Osteoblast (primary cell): ENCODE results near the gene PNMA1. TPM values are rescaled to one million over a fixed set of nuclear protein-coding genes. Genes with fewer than 3 reads are reported as not detected.

Experiments used
- DNase-seq: peaks from one replicate; pipeline ENCODE4 v3.0.0; 2011; ENCODE audit warnings: low spot score, mixed read lengths; ENCODE audit not compliant: insufficient read length; ENCODE audit errors: missing footprints
- H2AFZ ChIP-seq: 2 replicates; pipeline ENCODE4 v1.6.0; 2011; ENCODE audit warnings: mild to moderate bottlenecking, low read length
- H3K27ac ChIP-seq: 2 replicates; pipeline ENCODE4 v1.5.1; 2011; ENCODE audit warnings: mild to moderate bottlenecking, low read depth, low read length, moderate library complexity
- H3K27me3 ChIP-seq: 2 replicates; pipeline ENCODE4 v1.6.0; 2012; ENCODE audit warnings: mild to moderate bottlenecking, control low read depth, inconsistent platforms, low read length, moderate library complexity; ENCODE audit not compliant: insufficient read depth
- H3K36me3 ChIP-seq: 2 replicates; pipeline ENCODE4 v1.5.1; 2011; ENCODE audit warnings: mild to moderate bottlenecking, low read length, control low read depth, moderate library complexity; ENCODE audit not compliant: insufficient read depth
- H3K4me1 ChIP-seq: 2 replicates; pipeline ENCODE4 v1.5.1; 2011; ENCODE audit warnings: mild to moderate bottlenecking, low read length, control low read depth, moderate library complexity; ENCODE audit not compliant: insufficient read depth
- H3K4me2 ChIP-seq: 2 replicates; pipeline ENCODE4 v1.6.0; 2011; ENCODE audit warnings: mild to moderate bottlenecking, low read length; ENCODE audit not compliant: insufficient read depth
- H3K4me3 ChIP-seq: fragments of 200-600 bp; sonication (generic); 3 replicates; pipeline ENCODE4 v1.5.1; 2012; ENCODE audit warnings: mild to moderate bottlenecking, low read length, inconsistent platforms; ENCODE audit not compliant: insufficient read depth
- H3K79me2 ChIP-seq: 2 replicates; pipeline ENCODE4 v1.6.0; 2012; ENCODE audit warnings: mild to moderate bottlenecking, low read length, control low read depth, inconsistent platforms; ENCODE audit not compliant: insufficient read depth
- H3K9me3 ChIP-seq: 2 replicates; pipeline ENCODE4 v1.5.1; 2011; ENCODE audit warnings: low read depth, low read length, control low read depth
- H4K20me1 ChIP-seq: 2 replicates; pipeline ENCODE4 v1.6.0; 2012; ENCODE audit warnings: mild to moderate bottlenecking, low read length, control low read depth; ENCODE audit not compliant: insufficient read depth
- total RNA-seq: library from RNA; depleted of rRNA; stranded (reverse); fragments of >200 nt; gene quantifications from 2 replicates; pipeline ENCODE4 v1.2.3, GENCODE V29; 2012
- TF ChIP-seq, protein P1 (sequence below): IDR thresholded peaks from 2 replicates; pipeline ENCODE4 v1.5.1; 2011; ENCODE audit warnings: mild to moderate bottlenecking, low read depth, low read length, moderate library complexity; ENCODE audit errors: extremely low read depth

Gene PNMA1
- total RNA-seq, 1 donor, result 40.2 TPM

DNA sequence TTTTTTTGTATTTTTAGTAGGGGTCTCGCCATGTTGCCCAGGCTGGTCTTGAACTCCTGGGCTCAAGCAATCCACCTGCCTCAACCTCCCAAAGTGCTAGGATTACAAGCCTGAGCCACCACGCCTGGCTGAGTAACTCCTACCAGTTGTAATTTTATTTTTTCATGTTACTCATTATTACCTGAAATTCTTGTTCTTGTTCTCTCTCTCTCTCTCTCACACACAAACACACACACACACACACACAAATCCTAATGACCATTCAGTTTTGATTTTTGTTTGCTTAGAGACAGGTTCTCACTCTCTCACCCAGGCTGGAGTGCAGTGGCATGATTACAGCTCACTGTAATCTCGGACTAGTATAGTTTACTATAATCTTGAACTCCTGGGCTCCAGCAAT lies 39.2 kb downstream of the PNMA1 start:
- DNase-seq, result no peak
- peaks cover 4% of the 10 kb centered on the region for H3K4me1 ChIP-seq
- TF ChIP-seq, protein P1, sequence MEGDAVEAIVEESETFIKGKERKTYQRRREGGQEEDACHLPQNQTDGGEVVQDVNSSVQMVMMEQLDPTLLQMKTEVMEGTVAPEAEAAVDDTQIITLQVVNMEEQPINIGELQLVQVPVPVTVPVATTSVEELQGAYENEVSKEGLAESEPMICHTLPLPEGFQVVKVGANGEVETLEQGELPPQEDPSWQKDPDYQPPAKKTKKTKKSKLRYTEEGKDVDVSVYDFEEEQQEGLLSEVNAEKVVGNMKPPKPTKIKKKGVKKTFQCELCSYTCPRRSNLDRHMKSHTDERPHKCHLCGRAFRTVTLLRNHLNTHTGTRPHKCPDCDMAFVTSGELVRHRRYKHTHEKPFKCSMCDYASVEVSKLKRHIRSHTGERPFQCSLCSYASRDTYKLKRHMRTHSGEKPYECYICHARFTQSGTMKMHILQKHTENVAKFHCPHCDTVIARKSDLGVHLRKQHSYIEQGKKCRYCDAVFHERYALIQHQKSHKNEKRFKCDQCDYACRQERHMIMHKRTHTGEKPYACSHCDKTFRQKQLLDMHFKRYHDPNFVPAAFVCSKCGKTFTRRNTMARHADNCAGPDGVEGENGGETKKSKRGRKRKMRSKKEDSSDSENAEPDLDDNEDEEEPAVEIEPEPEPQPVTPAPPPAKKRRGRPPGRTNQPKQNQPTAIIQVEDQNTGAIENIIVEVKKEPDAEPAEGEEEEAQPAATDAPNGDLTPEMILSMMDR, result no peak
- no peak overlapping the region for H3K27ac ChIP-seq
- H3K9me3 ChIP-seq, result no peaks in the 10 kb centered on the region
- H3K27me3 ChIP-seq, result no peaks in the 10 kb centered on the region
- H2AFZ ChIP-seq, result no peak overlapping the region
- peaks cover 7% of the 10 kb centered on the region for H3K36me3 ChIP-seq
- H4K20me1 ChIP-seq, result no peaks in the 10 kb centered on the region
- H3K4me3 ChIP-seq, result no peak overlapping the region
- H3K4me2 ChIP-seq, result no peak overlapping the region
- no peaks in the 10 kb centered on the region for H3K79me2 ChIP-seq

DNA sequence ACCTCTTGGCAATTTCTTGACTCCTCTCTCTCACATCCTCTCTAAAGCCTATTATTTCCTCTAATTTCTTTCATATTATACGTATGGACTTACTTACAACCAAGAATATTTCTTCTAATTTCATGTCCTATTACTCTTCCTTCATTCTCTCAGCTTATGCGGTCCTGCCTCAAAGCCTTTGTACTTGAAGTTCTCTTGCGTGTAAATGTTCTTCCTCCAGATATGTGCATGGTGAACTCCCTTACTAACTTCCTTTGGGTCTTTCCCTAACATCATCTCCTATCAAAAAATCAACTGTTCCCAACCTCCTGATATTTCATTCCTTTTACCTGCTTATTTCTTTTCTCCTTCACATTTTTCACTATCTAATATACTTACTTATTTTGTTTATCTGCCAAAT lies 46.3 kb downstream of the PNMA1 start:
- H3K9me3 ChIP-seq, result no peaks in the 10 kb centered on the region
- TF ChIP-seq, protein P1, result no peak

DNA sequence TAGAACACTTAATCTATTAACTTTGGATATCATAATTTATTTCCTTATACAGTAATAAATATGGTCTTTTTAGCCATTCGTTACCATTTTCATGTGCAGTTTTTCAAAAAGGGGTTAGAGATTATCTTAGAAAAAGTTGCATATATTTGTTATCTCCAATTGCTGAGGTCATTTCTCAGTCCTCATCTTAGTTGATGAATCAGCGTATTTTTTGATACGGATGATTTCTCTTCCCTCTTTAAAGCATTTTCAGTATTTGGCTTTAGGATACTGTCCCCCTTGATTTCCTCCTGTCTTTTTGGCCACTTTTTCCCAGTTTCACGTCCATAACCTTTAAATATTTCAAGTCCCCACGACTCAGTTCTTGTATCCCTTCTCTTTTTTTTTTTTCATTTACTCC lies 47.6 kb downstream of the PNMA1 start:
- Histone ChIP-seq H2AFZ (no peak overlapping the region), H3K36me3 (peaks cover 4% of the 10 kb centered on the region), H4K20me1 (no peaks in the 10 kb centered on the region), H3K9me3 (no peaks in the 10 kb centered on the region), H3K27me3 (no peaks in the 10 kb centered on the region), H3K27ac (no peak overlapping the region), H3K4me1 (peaks cover 5% of the 10 kb centered on the region), H3K79me2 (no peaks in the 10 kb centered on the region), H3K4me3 (no peak overlapping the region), H3K4me2 (no peak overlapping the region)
- TF ChIP-seq, protein P1, result no peak
- no peak for DNase-seq

More for the DNA sequence above, 46.3 kb downstream of the PNMA1 start:
- Histone ChIP-seq H4K20me1 (no peaks in the 10 kb centered on the region), H3K4me2 (no peak overlapping the region), H3K4me3 (no peak overlapping the region), H3K27ac (no peak overlapping the region), H3K79me2 (no peaks in the 10 kb centered on the region), H3K27me3 (no peaks in the 10 kb centered on the region), H3K36me3 (peaks cover 4% of the 10 kb centered on the region), H3K4me1 (peaks cover under 1% of the 10 kb centered on the region), H2AFZ (no peak overlapping the region)
- no peak for DNase-seq

DNA sequence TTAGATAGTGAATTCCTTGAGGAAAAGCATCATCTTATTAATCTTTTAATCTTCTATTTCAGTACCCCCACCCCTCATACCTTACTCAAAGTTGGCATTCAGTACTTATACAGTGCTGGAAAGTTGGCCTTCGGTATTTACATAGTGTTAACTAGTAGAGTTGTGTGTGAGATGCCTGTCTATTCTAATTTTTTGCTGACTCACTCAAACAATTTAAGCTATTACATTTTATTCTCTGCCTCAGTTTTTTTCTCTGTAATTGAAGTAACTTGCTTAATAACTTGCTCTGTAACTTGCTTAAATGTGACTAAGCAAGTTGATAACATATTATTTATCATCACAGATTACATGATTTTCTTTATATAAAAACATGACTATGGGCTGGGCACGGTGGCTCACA lies 49.1 kb downstream of the PNMA1 start:
- Histone ChIP-seq H2AFZ (no peak overlapping the region), H3K27me3 (no peaks in the 10 kb centered on the region), H3K4me1 (peaks cover 5% of the 10 kb centered on the region), H3K9me3 (no peaks in the 10 kb centered on the region), H3K27ac (no peak overlapping the region), H3K79me2 (no peaks in the 10 kb centered on the region), H3K36me3 (peaks cover 4% of the 10 kb centered on the region), H4K20me1 (no peaks in the 10 kb centered on the region), H3K4me2 (no peak overlapping the region), H3K4me3 (no peak overlapping the region)
- TF ChIP-seq, protein P1, result no peak
- DNase-seq, result no peak
